Astrocyte (in vitro differentiated cells and primary cell): ENCODE data around the gene DOCK2.

Experiments
- EZH2 ChIP-seq: IDR thresholded peaks from 2 replicates; pipeline ENCODE4 v1.6.1; 2012; ENCODE audit warnings: mild to moderate bottlenecking, low read length, inconsistent platforms; ENCODE audit not compliant: insufficient read depth
- TF ChIP-seq, protein P1 (sequence below): IDR thresholded peaks from 2 replicates; pipeline ENCODE4 v1.5.1; 2011; ENCODE audit warnings: low read depth, mild to moderate bottlenecking, inconsistent platforms, low read length, moderate library complexity; ENCODE audit not compliant: insufficient read depth

DNA sequence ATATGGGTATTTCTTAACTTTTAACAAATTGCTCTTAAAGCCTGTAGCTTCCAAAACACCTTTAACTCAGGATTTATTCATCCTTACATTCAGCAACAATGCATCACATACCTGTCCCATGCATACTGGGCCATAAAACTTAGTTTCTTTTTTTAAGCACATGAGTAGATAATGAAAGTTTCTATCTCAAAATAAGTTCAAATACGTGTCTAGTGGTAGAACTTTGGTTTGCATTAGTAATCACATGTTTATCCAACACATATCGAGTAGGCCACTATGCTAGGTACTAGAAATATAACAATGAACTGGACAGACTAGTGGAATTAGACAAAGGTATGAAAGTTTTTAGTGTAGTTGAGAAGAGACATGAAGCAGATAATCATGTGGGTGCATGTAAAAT lies 99.6 kb downstream of the DOCK2 start:
- TF ChIP-seq, protein P1, sequence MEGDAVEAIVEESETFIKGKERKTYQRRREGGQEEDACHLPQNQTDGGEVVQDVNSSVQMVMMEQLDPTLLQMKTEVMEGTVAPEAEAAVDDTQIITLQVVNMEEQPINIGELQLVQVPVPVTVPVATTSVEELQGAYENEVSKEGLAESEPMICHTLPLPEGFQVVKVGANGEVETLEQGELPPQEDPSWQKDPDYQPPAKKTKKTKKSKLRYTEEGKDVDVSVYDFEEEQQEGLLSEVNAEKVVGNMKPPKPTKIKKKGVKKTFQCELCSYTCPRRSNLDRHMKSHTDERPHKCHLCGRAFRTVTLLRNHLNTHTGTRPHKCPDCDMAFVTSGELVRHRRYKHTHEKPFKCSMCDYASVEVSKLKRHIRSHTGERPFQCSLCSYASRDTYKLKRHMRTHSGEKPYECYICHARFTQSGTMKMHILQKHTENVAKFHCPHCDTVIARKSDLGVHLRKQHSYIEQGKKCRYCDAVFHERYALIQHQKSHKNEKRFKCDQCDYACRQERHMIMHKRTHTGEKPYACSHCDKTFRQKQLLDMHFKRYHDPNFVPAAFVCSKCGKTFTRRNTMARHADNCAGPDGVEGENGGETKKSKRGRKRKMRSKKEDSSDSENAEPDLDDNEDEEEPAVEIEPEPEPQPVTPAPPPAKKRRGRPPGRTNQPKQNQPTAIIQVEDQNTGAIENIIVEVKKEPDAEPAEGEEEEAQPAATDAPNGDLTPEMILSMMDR: no peak
- TF ChIP-seq EZH2: no peak
